ENCODE results near the gene TOPBP1.
"Not testable (repeated sequence)": the region's sequence is repeated elsewhere in the genome, so short reads cannot be mapped to it uniquely, and the experiment has no call there.

TOPBP1 gene

DNA sequence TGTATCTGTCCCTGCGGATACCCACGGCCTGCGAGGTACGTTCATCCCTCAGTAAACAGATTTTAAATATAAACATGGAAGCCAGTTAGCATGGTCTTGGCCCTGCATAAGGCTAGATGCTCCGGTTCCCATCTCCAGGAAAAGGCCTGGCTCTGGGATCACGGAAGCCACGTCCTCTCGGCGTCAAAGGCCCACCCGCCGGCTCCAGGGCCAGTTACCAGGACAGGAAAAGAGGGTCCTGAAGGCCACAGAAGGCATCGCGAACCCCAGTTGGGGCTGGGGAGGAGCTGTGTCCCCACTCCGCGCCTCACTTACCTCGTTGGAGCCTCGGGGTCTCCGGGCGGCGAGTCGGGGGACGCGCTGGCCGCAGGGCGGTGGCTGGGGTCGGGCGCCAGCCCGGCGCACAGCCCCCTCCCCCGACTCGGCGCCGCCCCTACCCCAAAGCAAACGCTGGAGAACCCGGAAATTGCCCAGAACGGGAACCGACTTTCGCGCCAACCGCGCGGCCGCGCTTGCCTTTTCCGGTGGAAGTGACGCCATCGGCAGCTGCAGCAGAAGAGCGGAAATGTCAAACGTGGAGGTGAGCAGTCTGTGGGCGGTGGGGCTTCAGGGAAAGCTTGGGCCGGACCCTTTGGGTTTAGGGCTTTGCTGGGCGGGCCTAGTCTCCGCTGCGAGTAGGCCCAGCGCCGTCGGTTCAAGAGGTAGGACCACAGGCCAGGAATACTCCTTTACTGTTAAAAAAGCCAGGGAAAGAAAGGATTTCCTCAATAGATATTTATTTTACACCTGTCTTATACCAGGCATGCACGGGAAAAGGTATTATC is at the start of gene TOPBP1:
TSS of gene TOPBP1 (minus strand) at position 488 of the 824 bp plus-strand sequence. CDS start 814 bp downstream, outside the sequence.
- DNase-seq: peak; percentile 23

DNA sequence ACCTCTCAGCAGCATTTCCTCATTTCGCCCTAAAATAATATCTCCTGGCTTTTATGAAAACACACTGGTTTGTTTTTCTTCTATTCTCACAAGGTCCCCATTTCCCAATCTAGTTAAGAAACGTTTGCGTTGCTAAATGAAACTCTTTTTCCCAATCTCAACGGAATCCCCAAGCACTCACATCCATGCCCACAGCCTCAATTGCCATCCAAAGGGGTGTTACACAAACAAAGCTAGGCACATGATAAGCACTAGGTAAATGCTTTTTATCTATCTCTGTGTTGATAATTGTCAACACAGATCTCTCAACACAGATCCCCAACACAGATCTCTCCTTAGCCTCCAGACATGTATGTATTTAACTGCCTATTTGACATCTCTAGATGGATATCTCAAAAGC is 49.3 kb upstream of the TOPBP1 start:
- no peak for DNase-seq

DNA sequence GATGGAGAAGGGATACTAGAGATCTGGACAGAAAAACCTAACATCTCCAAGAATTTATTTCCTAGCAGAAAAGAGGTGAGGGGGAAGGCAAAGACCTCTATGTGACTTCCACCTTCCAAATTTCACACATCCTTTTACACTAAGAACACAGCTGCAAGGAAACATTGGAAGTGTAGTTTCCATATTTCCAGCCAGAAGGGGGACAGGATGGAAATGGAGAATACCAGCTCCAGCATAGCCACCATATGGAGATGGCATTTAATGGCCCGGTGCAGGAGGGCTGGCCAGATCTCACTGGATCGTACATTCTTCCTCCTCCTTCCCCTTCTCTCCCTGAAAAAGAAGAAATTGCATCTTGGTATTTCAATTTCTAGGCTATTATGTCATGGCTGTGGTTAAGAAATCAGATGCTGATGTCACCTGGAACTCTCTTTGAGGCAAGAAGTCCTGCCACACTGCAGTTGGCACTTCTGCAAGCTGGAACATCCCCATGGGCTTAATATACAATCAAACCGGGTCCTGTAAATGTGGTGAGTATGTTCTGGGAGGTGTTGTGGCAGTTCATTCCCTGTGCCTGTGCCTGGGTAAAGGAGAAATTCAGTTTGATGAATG is 47.5 kb upstream of the TOPBP1 start:
- no peak for DNase-seq

DNA sequence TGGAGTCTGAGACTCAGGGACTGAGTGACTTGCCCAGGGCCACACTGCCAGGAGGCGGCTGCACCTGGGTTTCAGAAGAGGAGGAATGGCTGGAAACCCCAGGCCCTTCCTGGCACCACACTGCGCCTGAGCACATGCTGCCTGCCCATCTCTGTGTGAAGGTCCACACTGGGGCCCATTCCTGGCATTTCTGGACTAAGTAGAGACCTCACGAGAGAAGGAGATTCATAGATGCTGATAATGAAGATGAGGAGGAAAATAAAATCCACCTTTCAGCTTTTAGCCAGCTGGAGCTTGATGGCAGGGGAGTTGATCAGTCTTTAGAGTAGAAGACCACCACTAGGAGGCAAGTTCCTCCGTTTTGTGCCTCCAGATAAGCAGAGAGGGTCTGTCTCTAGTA is 44.3 kb upstream of the TOPBP1 start:
- no peak for DNase-seq

DNA sequence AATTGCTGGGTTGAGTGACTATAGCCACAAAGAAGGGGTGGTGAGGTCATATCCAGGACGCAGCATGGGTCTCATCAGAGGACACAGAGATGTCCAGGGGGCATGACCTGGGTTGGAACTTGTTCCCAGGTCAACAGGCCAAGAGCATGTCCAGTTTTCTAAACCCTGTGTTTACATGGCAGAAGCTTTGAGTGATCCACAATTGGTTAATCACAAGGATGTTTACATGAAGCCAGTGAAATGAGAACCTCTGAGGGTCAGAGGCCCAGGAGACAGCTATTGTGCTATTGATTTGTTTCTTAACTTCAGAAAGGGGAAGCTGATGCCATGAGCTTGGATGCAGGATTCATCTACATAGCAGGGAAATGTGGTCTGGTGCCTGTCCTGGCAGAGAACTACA is 42.2 kb upstream of the TOPBP1 start:
- no peak for DNase-seq

DNA sequence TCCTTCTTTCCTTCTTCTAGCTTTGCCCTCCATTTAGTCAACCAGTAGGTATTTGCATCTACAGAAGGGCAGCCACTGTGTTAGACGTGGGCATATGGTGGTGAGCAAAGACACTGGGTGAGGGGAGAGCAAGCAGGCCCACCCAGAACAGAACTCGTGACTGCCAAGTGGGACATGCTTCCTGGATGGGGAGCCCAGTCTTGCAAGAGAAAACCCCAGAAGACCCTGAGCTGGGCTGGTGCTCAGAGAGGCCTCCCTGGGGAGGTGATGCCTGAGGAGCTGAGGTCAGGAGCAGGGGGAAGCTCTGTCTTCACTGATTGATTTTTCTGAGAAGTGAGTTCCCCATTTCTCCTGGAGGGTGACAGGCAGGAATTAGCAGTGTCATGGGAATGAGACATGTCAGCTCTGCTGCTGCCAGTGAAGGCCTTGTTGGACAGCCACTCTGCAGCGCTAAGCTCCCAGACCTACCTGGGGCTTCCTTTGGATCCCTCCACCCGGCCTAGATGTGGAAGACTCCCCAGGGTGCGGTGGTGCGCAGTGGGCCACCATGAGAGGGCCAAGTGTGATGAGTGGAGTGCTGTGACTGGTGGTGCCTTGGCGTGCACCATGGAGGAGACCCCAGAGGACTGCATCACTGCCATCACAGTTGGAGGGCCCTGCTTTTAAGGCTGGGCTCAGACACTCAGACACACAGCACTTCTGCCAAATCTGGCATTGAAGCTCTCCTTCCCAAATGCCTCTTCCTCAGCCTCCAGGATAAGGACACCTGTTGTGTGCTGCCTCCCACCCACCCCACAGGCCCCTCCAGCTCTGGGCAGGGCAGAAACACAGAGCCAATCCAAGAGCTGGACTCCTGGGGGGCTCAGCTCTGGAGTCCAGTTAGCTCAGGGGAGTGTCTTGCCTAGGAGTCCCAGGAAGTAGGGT is 40.0 kb upstream of the TOPBP1 start:
- DNase-seq: no peak

DNA sequence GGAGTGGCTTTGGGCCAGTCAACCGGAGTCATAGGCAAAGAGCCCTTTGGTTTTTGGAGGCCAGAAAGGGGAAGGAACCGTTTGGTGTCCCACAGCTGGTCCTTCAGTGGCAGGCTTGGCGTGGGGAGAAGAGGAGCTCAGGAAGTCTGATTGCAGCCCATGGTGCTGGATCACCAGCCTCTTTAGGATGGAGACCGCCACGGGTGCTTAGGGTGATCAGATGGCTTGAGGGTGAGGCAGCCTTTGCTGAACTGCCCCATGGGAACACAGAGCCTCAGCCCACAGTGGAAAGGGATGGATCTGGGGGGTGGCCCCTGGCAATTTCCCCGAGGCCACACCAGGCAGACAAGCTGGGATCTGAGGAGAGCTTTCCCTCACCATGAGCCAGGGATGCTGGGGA is 38.6 kb upstream of the TOPBP1 start:
- DNase-seq: no peak

DNA sequence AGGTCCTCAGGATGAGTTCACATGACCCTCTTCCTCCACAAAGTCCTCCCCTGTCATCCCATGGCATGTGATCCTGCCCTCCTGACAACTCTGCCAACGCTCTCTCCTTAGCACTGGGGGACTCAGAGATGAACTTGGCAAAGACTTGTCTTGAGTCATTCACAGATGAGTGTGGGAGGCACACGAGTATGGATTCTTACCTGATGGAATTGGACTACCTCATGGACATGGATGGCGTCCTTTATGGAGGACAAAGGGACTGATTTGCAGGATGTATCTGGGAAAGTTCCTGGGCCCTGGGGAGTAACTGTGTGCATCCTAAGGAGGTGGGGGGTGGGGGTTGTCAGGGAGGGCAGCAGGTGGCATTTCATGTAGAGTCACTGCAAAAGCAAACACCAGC is 38.2 kb upstream of the TOPBP1 start:
- no peak for DNase-seq

DNA sequence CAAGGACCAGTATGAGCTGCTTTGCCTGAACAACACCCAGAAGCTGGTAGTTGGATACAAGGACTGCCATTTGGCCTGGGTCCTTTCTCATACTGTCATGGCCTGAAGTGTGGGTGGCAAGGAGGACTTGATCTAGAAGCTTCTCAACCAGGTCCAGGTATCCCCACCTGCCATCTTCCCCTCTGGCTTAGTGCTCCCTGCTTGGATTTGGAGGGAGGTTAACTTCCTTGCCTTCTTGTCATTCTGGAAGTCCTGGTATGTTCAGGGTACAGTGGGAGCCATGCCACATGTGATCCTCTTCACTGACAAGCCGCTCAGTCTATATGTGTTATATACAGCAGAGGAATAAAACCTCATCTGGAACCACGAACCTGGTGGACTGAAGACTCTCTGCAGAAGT is 37.7 kb upstream of the TOPBP1 start:
- DNase-seq: no peak

DNA sequence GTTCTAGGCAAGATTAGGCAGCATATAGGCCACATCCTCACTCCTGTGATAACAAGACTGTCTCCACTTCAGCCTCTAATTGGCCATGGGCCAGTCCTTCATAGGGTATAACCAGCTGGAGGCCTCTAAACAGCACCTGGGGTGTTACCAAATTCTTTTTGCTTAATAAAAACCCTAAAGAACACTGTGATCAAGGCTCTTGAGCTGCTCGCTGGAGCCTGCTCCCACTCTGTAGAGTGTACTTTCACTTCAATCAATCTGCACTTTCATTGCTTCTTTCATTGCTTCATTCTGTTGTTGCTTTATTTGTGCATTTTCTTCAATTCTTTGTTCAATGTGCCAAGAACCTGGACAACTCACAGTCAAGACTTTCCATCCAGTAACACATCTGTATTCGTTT is 36.2 kb upstream of the TOPBP1 start:
- no peak for DNase-seq

DNA sequence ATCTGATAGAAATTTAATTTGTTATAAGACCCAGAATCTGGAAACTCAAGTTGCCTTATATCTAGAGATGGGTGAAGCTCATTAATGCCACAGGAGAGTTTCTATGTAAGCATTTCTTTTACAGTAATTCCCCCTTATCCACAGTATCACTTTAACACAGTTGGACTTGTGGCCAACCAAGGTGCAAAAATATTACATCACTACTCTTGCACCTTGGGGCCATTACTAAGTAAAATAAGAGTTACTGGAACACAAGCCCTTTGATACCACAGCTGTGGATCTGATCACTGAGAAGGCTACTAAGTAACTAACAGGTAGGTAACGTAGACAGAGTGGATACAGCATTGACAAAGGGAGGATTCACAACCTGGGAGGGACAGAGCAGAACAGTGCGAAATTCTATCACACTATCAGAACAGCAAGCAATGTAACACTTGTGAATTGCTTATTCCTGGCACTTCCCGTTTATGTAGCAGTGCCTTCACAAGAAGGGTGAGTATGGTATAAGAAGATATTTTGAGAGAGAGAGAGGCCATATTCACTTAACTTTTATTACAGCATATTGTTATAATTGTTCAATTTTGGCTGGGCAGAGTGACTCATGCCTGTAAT is 33.9 kb upstream of the TOPBP1 start:
- no peak for DNase-seq

DNA sequence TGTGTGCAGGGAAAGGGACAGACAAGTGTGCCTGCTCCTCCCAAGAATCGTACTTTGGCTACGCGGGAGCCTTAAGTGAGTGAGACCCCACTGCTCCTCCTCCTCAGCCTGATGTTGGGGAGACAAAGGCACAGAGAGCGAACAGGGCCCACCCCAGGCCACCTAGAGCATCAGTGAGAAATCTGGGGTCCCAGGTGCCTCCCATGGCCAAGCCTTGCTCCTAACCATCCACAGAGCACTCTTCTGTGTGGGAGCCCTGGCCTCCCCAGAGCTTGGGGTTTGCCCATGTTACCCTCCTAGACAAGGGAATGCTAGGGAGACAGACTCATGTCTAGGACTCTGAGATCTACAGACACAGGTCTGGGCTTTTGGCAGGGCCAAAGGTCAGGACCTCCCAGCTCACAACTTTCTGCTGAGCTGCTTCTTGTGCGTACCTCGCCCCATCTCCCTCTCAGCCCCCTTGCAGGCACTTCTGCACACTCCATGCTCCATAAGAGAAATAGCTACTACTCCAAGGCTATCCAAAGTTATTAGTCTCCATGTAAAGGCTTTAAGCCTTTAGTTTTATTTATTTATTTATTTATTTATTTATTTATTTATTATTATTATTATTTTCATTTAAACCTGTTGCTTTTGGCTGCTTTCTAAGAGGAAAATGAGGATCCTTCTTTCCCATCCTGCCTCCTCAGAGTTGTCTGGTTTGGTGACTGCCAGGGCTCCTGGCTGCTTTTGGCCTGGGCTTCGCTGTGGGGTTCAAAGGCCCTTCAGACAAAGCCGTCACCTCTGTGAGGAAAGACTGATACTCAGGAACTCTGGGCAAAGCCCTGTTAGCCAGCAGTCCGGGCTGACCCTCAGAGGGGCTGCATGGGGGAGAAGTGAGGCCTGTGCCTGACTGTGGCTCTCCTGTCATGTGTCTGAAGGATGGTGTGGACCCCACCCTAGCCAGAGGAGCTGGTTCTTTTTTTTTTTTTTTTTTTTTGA is 32.8 kb upstream of the TOPBP1 start:
- no peak for DNase-seq

DNA sequence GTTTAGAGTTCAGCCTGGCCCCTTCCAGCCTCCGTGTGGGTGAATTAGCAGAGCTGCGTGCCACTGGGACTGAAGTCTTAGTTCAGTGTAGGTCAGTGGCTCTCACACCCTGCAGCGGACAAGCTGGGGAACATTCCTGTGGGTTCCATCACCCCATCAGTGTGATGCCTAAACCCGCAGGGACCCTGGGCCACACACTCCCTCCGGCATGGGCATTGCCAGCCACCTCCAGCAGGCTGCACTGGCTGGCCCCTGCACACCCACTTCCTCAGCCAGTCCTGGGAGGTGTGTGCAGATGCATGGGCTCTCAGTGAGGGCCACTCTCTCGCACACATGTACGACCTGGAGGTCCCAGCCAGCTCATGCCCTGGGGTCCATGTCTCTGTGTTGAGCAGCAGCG is 32.1 kb upstream of the TOPBP1 start:
- DNase-seq: no peak

DNA sequence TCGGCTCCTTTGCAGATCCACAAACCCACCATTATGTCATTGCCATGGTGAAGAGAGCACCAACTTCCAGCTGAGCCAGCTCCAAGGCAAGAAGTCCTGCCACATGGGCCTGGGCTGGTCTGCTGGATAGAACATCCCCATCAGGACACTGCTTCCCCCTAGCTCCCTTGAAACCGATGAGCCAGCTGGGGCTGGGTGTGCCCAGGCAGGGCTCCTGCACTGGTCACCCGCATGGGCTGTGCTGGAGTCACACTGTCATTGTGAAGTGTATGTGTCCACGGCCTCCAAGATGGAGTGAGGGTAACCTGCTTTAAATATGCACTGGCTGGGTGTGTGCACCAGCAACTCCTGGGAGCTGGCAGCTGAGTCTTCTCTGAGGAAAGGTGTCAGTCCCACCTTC is 31.0 kb upstream of the TOPBP1 start:
- no peak for DNase-seq

DNA sequence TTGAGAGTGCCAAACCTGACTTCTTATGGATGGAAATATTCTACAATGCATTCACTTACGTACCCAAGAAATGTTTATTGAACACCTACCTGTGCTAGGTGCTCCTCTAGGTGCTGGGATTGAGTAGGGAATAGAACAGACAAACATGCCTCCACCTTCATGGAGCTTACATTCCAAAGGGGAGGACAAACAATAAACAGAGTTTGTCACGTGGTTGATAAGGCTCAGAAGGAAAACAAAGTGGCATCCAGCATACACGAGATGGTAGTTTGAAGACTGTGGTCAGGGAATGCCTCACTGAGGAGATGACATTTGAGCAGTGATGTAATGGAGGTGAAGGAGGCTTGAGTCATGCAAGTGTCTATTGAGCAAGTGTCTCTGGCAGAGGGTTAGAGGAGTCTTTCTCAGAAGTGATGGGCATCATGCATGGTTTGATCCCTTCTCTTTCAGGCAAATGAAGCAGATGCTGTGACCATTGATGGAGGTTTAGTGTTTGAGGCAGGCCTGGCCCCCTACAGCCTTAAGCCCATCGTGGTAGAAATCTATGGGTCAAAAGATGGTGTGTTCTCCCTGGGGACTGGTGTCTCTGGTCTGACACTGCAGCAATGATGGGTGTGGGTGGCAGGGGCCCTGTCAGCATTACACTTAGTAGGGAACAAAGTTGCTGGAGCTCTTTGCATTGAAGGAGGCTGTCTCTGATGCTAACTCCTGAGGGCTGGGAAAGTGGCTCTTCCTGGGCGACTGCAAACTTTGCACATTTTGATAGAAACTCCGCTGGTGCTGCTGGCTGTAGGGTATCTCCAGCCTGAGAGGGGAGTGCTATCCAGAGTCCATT is 29.7 kb upstream of the TOPBP1 start:
- no peak for DNase-seq

DNA sequence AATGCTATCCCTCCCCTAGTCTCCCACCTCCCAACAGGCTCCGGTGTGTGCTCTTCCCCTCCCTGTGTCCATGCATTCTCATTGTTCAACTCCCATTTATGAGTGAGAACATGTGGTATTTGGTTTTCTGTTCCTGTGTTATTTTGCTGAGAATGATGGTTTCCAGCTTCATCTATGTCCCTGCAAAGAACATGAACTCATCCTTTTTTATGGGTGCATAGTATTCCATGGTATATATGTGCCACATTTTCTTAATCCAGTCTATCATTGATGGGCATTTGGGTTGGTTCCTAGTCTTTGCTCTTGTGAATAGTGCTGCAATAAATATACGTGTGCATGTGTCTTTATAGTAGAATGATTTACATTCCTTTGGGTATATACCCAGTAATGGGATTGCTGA is 16.3 kb upstream of the TOPBP1 start:
- DNase-seq: not testable (repeated sequence)

DNA sequence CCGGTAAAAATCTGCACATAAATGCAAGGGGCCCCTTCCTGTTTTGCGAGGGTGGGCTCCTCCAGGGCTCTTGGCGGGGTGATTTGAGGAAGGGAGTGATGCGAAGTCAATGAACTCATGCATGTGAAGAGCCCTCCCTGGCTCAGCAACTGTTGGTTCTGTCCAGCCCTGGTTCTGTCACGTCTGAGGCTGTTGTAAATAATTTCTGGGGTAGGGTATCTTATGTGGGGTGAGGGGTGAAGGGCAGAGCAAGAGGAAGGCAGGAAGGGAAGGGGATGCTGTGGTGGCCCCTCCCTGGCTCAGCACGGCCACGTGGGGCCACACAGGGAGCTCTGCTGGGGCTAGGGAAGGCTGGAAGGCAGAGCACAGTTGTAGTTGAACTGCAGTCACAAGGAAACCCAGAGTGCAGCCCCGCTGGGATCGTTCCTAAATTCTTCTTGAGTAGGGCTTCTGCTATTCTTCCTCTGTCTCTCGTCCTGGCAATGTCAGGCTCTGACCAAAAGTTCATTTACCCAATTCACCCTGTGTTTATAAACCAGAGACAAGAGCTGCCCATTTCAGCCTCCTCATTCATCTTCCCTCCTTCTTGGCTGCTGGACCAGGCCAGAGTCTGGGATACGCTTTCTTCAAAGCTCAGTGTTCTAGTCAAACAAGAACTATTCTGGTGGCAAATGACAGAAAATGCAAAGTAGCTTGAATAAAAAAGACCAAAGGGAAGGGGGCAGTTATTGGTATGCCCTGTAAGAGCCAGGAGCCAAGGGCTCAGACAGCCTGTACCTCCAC is 14.8 kb upstream of the TOPBP1 start:
- DNase-seq: no peak

DNA sequence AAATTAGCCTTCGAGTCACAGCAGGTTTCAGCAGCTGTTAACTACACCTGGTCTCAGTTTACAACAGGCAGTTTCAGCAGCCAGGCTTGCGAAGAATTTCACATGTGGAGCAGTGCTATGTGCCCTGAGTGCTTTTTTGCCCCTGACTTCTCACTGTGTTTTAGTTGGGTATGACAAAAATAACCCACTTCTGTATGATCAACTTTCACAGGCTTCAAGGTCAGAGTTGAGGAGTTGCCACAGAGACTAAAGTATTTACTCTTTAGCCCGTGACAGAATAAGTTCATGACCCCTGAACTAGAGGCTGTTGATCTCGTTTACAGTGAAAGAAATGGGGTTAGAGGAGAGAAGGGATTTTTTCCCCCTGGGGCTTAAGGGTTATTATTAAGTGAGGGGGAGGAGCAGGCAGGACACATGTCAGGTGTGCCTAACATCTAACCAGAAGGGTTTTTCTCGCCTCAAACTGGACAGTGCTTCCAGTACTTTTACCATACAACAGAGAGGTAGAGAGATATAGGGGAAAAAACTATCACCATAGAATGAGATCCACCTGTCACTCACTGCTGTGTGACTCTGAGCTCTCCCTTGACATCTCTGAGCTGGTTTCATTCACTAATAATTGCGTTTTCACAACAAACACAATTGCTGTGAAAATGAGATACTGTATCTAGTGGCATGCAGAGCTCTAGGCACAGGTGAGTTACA is 14.0 kb upstream of the TOPBP1 start:
- no peak for DNase-seq

DNA sequence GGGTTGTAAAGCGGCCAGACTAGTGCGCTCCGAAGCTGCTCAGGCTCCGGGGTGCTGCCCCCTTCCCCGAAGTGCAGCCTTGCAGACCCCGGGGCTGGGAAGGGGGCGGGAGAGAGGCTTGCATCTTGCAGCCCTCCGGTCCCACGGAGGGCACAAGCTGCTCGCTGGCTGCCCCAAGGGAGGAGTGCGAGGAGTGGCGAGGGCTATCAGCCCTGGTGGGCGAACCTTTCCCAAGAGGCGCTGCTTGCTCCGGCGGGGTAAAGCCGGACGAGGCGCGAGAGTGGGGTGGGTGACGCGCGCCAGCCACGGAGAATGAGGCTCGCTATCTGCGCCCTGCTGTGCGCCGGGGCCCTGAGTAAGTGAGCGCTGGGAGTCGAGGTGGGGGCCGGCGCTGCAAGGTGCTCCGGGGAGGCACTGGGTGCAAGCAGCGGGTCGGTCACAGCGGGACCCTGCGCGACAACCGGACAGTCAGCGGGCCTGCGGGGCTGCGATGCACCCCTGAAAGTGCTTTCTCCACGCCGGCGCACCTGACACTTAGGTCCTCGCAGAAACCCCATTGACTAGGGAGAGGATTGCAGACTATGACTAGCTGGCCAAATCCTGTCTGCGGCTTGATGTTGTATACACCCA is 12.7 kb upstream of the TOPBP1 start:
- DNase-seq: no peak
